GM12878 (cell line): ENCODE results near the gene SCUBE3. TPM values are rescaled to one million over a fixed set of nuclear protein-coding genes. Genes with fewer than 3 reads are reported as not detected.

Experiments
- ATAC-seq: fragments of 200-7000 bp; cut with Tn5 transposase; 3 replicates; pipeline ENCODE4 v1.9.1; 2020; ENCODE audit warnings: mild to moderate bottlenecking, moderate library complexity
- BruUV-seq: library from RNA; stranded (reverse); fragments of 400-500 nt; replicated peaks from 2 replicates; lab custom pipeline; 2021; lab: Mats Ljungman, UMichigan
- CTCF ChIA-PET: fragments of 300-600 bp; sonication (Branson Sonifier 250); formaldehyde crosslinking; extraction: SDS; loops from one replicate; lab custom pipeline; 2021; ENCODE audit warnings: inconsistent platforms; lab: Yijun Ruan, JAX
- POLR2A ChIA-PET: fragments of 350-600 bp; formaldehyde crosslinking; extraction: SDS; loops from one replicate; lab custom pipeline; 2021; ENCODE audit warnings: inconsistent platforms; lab: Charles Lee
- RAD21 ChIA-PET: fragments of 300-600 bp; sonication (Branson Sonifier 250); formaldehyde crosslinking; loops from one replicate; lab custom pipeline; 2023; ENCODE audit warnings: antibody characterized with exemption; ENCODE audit not compliant: unreplicated experiment; lab: Charles Lee
- SMC1A ChIA-PET: fragments of 300-600 bp; sonication (Branson Sonifier 250); formaldehyde crosslinking; loops from one replicate; lab custom pipeline; 2023; ENCODE audit not compliant: unreplicated experiment, uncharacterized antibody; lab: Charles Lee
- DNase-seq: peaks from one replicate; pipeline ENCODE4 v3.0.0-alpha.2; 2011; ENCODE audit warnings: low read depth, low spot score
- FAIRE-seq: peaks from 3 replicates; lab custom pipeline; 2011; peaks lifted over from hg19 to GRCh38; lab: Jason Lieb, UNC
- H2AFZ ChIP-seq: 2 replicates; pipeline ENCODE4 v1.6.0; 2011; ENCODE audit warnings: low read depth, low read length, control low read depth; ENCODE audit not compliant: control insufficient read depth
- H3K27ac ChIP-seq: 2 replicates; pipeline ENCODE4 v1.5.1; 2011; ENCODE audit warnings: control low read depth; ENCODE audit not compliant: control insufficient read depth, insufficient read depth
- H3K27me3 ChIP-seq, 2 experiments: replicated peaks in 1 of 2; 2 replicates each; pipeline versions ENCODE4 v1.6.0 to v1.6.1; 2011; ENCODE audit warnings: low read length in 1 of 2; ENCODE audit not compliant: control insufficient read depth in 2 of 2, insufficient read depth in 2 of 2
- H3K36me3 ChIP-seq, 2 experiments: 2 replicates each; pipeline ENCODE4 v1.5.1; 2011; ENCODE audit warnings: low read length in 1 of 2; ENCODE audit not compliant: control insufficient read depth in 2 of 2, insufficient read depth in 2 of 2
- H3K4me1 ChIP-seq: 2 replicates; pipeline ENCODE4 v1.6.1; 2011; ENCODE audit warnings: mild to moderate bottlenecking, low read length, moderate library complexity, mixed read lengths; ENCODE audit not compliant: control insufficient read depth, insufficient read depth
- H3K4me2 ChIP-seq: 2 replicates; pipeline ENCODE4 v1.6.0; 2011; ENCODE audit warnings: control low read depth; ENCODE audit not compliant: control insufficient read depth, insufficient read depth
- H3K4me3 ChIP-seq: fragments of 200-600 bp; sonication (generic); 2 replicates; pipeline ENCODE4 v1.5.1; 2016
- H3K79me2 ChIP-seq: 2 replicates; pipeline ENCODE4 v1.6.0; 2011; ENCODE audit warnings: low read length; ENCODE audit not compliant: control insufficient read depth, insufficient read depth
- H3K9ac ChIP-seq: 2 replicates; pipeline ENCODE4 v1.8.0; 2011; ENCODE audit warnings: low read length, control low read depth, mixed read lengths; ENCODE audit not compliant: control insufficient read depth, insufficient read depth
- H3K9me3 ChIP-seq: replicated peaks from 3 replicates; pipeline ENCODE4 v1.5.1; 2011; ENCODE audit warnings: mild to moderate bottlenecking, low read length; ENCODE audit not compliant: control insufficient read depth, insufficient read depth
- H4K20me1 ChIP-seq: 2 replicates; pipeline ENCODE4 v1.6.0; 2011; ENCODE audit not compliant: control insufficient read depth, insufficient read depth
- POU2F2 ChIP-seq: IDR thresholded peaks from 3 replicates; pipeline ENCODE4 v1.6.1; 2011; ENCODE audit warnings: low read depth, mild to moderate bottlenecking, low read length, borderline replicate concordance
- WGBS: methylation state at CpG from one replicate; pipeline ENCODE4 v1.1.6; 2016; ENCODE audit warnings: low lambda C conversion rate; ENCODE audit not compliant: insufficient replicate concordance, insufficient coverage; ENCODE audit errors: missing lambda C conversion rate; 5-methylcytosine and 5-hydroxymethylcytosine counted together
- in situ Hi-C: fragments of 300-500 bp; cut with MboI; formaldehyde crosslinking; loops from 9 replicates; pipeline ENCODE4 v1.14.3; 2018; ENCODE audit warnings: mixed read lengths
- intact Hi-C: fragments of 100-400 bp; cut with micrococcal nuclease; formaldehyde crosslinking; loops from one replicate; pipeline ENCODE4 v1.14.2; 2022; ENCODE audit not compliant: unreplicated experiment
- polyA plus RNA-seq, 11 experiments: library from polyadenylated mRNA; depleted of rRNA in 4 of 11; unstranded in 6 of 11; stranded (reverse) in 5 of 11; fragments of >200 nt; fragmentation: Nextera tagmentation in 4 of 11; fragmentation: Illumina TruSeq in 1 of 11; extraction: Ambion mirVana in 4 of 11; extraction: Trizol in 1 of 11; gene quantifications; 1 replicate in 1 of 11; 2 replicates in 10 of 11; pipeline versions ENCODE4 v1.2.1 to v1.2.3, GENCODE V29; 2011 to 2016; ENCODE audit warnings: inconsistent platforms in 2 of 11, missing spikeins in 2 of 11, low read depth in 1 of 11
- total RNA-seq, 4 experiments: library from RNA; depleted of rRNA in 3 of 4; stranded (reverse); fragments of >200 nt in 3 of 4; fragmentation: Illumina TruSeq in 1 of 4; extraction: Trizol in 1 of 4; gene quantifications; 2 replicates each; pipeline versions ENCODE4 v1.2.1 to v1.2.3, GENCODE V29; 2013 to 2021
- TF ChIP-seq, protein P1 (sequence below): IDR thresholded peaks from 2 replicates; pipeline ENCODE4 v1.6.1; 2012; ENCODE audit warnings: mild to moderate bottlenecking, low read depth, low read length

Gene SCUBE3
- total and polyA plus RNA-seq, 10 of the 15 experiments (the other 5 are each of a cell fraction or from before 2014, with no cell fraction given), result under 0.01 to 0.20 (median 0.07) TPM; not detected in 4

DNA sequence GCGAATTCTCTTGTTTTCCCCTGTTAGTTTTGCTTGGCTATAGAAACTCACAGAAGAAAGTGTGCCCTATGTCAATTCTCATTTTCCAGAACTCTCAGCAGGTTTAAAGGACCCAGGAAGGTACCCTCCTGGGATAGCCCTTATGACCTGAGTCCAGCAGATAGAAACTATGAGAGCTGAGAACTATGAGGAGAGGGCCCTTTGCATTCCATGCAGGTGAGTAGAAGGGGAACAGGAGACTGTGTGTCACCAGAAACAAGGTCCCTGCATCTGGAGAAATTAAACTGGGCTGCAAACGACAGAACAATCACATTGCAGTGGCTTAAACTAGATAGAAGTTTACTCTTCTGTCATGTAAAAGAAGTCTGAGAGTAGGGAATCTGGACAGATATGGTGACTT, 35.7 kb upstream of the SCUBE3 start:
- H3K4me1 ChIP-seq, result peaks cover 14% of the 10 kb centered on the region
- DNase-seq, result no peak
- no peaks in the 10 kb centered on the region for H3K9me3 ChIP-seq
- ChIA-PET CTCF (interaction anchor here (1.2 to 1.8 kb wide), 2 partner anchors 26 to 191 kb away, joined by 3 to 7 read pairs; no protein-coding TSS in a partner anchor), POLR2A (no interaction called here), RAD21 (no interaction called here), SMC1A (interaction anchor here (1.1 kb wide), 2 partner anchors 27 to 30 kb away, joined by 3 to 4 read pairs; no protein-coding TSS in a partner anchor)
- intact Hi-C loops, result loop anchor here (2.0 kb wide), 1 partner anchor 31 kb away; no protein-coding TSS in a partner anchor
- no peak overlapping the region for H3K4me3 ChIP-seq
- TF ChIP-seq, protein P1, sequence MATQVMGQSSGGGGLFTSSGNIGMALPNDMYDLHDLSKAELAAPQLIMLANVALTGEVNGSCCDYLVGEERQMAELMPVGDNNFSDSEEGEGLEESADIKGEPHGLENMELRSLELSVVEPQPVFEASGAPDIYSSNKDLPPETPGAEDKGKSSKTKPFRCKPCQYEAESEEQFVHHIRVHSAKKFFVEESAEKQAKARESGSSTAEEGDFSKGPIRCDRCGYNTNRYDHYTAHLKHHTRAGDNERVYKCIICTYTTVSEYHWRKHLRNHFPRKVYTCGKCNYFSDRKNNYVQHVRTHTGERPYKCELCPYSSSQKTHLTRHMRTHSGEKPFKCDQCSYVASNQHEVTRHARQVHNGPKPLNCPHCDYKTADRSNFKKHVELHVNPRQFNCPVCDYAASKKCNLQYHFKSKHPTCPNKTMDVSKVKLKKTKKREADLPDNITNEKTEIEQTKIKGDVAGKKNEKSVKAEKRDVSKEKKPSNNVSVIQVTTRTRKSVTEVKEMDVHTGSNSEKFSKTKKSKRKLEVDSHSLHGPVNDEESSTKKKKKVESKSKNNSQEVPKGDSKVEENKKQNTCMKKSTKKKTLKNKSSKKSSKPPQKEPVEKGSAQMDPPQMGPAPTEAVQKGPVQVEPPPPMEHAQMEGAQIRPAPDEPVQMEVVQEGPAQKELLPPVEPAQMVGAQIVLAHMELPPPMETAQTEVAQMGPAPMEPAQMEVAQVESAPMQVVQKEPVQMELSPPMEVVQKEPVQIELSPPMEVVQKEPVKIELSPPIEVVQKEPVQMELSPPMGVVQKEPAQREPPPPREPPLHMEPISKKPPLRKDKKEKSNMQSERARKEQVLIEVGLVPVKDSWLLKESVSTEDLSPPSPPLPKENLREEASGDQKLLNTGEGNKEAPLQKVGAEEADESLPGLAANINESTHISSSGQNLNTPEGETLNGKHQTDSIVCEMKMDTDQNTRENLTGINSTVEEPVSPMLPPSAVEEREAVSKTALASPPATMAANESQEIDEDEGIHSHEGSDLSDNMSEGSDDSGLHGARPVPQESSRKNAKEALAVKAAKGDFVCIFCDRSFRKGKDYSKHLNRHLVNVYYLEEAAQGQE, result no peak
- TF ChIP-seq POU2F2, result no peak
- WGBS, result 91% methylated on average over 2 of the region's 2 CpGs
- no peaks in the 10 kb centered on the region for H3K27me3 ChIP-seq
- H2AFZ ChIP-seq, result no peak overlapping the region
- no peak for ATAC-seq
- FAIRE-seq, result no peak
- no peaks in the 10 kb centered on the region for H4K20me1 ChIP-seq
- no peak overlapping the region for H3K9ac ChIP-seq
- BruUV-seq, result no TSS peak
- no peaks in the 10 kb centered on the region for H3K36me3 ChIP-seq
- in situ Hi-C loops, result no loop called here
- H3K4me2 ChIP-seq, result no peak overlapping the region
- no peak overlapping the region for H3K27ac ChIP-seq
- H3K79me2 ChIP-seq, result no peaks in the 10 kb centered on the region
